HG03095 (cell line): Measurements from ENCODE around the gene KCNC2.
A peak's percentile ranks its signal among the peaks of the same experiment; 100 is the strongest.
"Not testable (repeated sequence)": the region's sequence is repeated elsewhere in the genome, so short reads cannot be mapped to it uniquely, and the experiment has no call there.

ENCODE experiments used
- ATAC-seq: cut with Tn5 transposase; IDR thresholded peaks from one replicate; pipeline ENCODE4 v1.9.1; 2021; ENCODE audit warnings: moderate library complexity; ENCODE audit not compliant: unreplicated experiment

The KCNC2 gene

GRCh38 chr12:75209812-75210138, at the start of gene KCNC2:
TSS of gene KCNC2 (minus strand) at chr12:75209839.
- ATAC-seq, result no peak

GRCh38 chr12:75259143-75259542, 49.5 kb upstream of the KCNC2 start:
- no peak for ATAC-seq

- ATAC-seq, result no peak
Measured at GRCh38 chr12:75257510-75257909, 47.9 kb upstream of the KCNC2 start.

GRCh38 chr12:75245108-75245507, 35.5 kb upstream of the KCNC2 start:
- no peak for ATAC-seq

DNA sequence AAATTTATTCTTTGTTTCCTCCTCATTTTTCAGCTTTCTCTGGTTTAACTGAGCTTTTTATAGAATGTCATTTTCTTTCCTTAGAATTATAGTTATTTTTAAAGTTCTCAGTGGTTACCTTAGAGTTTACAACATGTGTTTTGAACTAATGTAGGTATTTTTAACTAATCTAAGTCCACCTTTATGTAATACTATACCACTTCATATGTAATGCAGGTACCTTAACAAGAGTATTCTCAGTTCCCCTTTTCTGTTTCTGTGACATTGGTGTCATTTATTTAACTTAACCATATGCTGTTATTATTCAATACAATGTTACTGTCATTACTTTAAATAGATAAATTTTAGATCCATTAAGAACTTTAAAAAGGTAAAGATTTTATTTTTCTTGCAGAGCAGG, 30.3 kb upstream of the KCNC2 start:
- no peak for ATAC-seq

- ATAC-seq, result no peak
Measured at GRCh38 chr12:75236206-75236605, 26.6 kb upstream of the KCNC2 start.

- ATAC-seq, result no peak
Measured at GRCh38 chr12:75227132-75227531, 17.5 kb upstream of the KCNC2 start.

GRCh38 chr12:75212072-75212471, 2.4 kb upstream of the KCNC2 start:
- no peak for ATAC-seq

DNA sequence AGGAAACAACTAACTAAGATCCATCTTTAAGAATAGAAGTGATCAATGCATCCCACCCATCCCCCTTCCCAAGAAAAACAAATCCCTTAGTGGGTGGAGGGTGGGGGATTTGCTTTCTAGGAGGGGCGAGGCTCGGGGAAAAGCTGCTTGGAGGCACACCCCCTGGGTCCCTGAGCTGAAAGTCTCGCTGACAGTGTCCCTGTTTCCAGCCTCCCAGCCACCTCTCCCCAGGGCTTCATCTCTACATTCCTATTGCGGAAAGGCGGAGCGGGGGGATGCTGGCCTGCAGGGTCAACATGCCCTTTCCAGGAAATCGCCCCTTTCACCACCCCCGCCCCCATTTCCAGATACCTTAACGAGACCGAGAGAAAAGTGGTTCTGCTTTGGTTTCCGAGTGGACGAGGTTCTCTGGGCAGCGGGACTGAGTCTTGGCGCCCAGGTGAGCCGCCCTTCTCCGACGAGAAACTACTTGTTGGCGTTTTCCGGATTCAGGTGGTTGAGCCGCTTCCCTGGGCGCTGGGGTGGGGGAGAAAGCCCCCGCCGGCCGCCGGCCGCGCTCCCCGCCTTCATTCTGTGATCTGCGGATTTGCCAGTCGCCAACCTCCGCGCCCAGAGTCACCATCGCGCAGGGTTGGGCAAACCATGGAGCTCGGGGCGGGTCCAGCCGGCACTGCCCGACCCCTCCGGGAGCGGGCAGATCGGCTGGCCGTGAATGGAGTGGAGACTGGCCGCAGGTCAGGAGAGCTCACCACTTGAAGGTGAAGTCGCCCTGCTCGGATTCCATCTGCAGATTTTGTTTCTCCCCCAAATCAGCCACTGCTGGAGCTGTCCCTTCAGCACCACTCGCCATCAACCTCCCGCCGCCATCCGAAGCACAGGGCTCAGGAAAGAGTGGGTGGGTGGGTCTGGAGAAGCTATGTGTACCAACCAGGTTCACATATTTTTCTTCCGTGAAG, 505 bp downstream of the KCNC2 start:
- ATAC-seq, result no peak

- ATAC-seq, result no peak
Measured at GRCh38 chr12:75207338-75208083, 2.1 kb downstream of the KCNC2 start.

GRCh38 chr12:75205558-75205957, 4.1 kb downstream of the KCNC2 start:
- ATAC-seq, result no peak

DNA sequence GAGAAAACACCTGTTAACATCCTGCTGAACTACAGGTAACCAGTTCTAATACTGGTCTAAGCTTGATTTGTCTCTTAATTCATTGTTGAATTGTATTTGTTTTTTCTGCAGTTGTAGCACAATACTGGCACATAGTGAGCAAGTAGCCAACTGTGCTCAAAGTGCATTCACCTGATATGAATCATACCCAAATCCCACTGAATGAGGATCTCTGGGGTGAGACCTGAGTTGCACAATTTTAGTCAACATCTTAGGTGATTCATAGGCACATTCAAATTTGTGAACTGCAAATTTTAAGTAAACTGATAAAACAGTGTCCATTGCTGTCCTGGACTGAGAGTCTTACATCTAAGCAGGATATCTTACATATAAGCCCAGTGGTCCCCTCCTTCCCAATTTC, 12.8 kb downstream of the KCNC2 start:
- ATAC-seq, result no peak

DNA sequence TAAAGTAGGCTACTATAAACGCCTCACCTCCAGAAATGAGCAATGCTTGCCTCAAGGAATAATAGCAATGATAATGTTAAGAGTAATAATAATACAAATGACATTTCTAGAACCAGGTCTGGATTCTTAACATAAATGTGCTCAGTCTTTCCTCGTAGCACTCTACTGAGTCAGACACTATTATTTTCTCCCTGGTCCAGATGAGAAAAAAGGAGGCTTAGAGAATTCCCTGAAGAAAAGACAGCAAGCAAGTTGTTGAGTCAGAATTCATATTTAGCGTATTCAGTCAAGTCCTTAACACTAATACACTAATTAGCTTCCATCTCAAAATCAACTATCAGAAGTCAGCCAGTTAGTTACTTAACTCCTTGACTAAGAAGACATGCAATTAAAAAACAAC, 13.2 kb downstream of the KCNC2 start:
- ATAC-seq, result no peak

DNA sequence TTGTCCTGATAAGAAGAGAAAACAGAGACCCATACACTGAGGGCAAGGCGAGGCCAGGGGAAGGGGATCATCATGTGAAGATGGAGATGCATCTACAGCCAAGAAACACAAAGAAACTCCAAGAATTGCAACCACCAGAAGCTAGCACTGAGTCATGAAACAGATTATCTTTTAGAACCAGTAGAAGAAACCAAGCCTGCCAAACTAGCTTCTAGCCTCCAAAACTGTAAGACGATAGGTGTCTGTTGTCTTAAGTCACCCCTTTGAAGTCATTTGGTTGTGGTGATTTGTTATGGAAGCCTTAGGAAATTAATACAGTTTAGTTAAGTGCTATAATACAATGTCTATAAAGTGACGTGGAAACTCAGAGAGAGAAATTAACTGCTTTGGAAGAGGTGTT, 15.4 kb downstream of the KCNC2 start:
- ATAC-seq, result no peak

DNA sequence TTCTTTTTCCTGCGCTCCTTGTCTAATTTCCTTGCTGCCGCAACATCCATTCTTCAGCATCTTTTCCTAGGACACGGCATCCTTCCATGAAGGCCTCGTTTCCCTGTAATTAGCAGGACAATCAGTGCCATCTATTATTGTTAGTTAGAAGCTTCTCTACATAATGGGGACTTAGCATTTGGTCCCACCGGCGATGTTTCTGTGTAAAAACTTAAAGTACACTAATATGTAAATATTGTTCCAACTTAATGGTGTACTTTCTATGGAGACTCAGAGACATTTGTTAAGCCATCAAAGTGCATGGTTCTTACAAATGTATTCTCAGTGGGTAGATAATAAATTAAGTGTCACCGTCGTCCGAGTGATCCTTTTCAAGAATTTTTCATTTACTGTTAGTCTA, 17.4 kb downstream of the KCNC2 start:
- ATAC-seq, result no peak

DNA sequence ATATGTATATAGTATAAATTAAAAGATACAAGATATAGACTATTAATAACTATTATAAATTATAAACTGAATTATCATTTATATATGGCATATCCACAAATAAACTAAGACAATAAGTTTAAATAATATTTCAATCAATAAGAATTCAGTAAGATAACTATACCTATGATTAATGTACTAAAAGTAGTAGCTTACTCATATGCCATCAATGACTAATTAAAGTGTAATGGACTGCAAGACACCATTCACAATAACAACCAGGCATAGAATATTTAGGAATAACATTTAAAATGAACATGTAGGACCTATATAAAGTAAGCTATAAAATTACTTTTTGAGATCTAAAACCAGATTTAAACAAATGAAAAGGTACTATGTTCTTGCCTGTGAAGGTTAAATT, 18.8 kb downstream of the KCNC2 start:
- ATAC-seq, result no peak

DNA sequence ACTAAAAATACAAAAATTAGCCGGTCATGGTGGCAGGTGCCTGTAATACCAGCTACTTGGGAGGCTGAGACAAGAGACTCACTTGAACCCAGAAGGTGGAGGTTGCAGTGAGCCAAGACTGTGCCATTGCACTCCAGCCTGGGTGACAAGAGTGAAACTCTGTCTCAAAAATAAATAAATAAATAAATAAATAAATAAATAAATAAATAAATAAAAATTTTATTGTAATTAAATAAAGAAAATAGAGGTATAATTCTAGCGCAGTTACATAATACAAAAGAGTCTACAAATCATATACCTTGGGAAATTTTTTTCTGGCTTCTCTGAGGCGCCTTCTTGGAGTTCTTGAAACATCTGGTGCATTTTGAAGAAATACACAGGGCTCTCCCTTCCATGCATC, 23.8 kb downstream of the KCNC2 start:
- ATAC-seq, result not testable (repeated sequence)

DNA sequence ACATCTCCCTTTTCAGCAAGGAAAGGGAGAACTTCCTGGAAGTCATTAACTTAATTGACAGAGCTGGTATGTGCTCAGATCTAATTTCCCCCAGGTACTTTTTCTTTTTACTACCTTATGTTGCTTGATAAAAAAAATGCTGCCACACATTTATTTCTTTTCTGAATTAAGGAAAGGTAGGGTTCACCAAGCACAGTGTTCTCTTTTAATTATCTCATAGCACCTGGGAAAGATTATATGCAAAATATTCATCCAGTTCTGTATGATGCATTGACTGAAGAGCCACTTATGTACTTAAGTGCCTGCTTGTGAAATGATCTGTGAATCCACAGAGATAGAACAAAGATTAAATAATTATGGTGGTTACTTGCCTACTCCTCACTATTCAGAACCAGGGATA, 25.1 kb downstream of the KCNC2 start:
- no peak for ATAC-seq

- ATAC-seq, result no peak
Measured at GRCh38 chr12:75183967-75184366, 25.7 kb downstream of the KCNC2 start.

DNA sequence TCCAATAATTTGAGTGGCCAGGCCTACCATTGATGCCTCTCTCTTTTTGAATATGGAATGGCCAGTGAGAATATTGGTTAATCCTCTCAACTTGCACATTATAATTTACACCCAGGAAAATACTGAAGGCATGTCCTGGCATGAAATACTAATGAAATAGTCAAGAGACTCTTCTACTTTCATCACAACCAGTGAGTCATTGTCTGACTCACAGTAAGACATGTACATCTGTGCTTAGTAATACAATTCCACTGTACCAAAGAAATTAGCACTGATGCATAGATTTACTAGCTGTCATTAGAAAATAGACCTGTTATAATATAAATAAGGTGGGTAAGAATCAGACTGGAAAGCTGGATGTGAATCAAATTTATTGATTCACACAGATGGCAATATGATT, 31.6 kb downstream of the KCNC2 start:
- peak; percentile 74 for ATAC-seq

DNA sequence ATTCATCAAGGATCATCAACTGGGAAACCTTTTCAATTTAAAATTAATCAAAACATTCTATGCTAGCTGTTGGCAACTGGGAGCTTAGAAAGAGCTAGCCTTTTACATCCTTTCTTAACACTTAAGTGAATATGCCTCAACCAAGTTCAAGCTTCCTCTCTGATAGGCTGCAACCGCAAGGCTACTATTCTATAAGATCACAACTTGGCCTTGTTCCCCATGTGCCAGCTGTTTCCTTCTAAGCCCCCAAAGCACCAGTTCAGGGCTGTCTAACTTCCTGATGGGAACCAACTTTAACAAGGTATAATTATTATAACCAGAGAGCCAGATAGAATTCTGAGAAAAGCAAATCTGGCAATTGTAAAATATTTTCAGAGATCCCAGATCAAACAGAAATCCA, 37.0 kb downstream of the KCNC2 start:
- ATAC-seq, result no peak

GRCh38 chr12:75170640-75171185, 38.9 kb downstream of the KCNC2 start:
- ATAC-seq, result no peak
